HG03342 (cell line): ENCODE data around the gene KNG1.
A peak's percentile ranks its signal among the peaks of the same experiment; 100 is the strongest.
"Not testable (repeated sequence)": the region's sequence is repeated elsewhere in the genome, so short reads cannot be mapped to it uniquely, and the experiment has no call there.

Experiments
- ATAC-seq: cut with Tn5 transposase; IDR thresholded peaks from one replicate; pipeline ENCODE4 v1.9.1; 2021; ENCODE audit warnings: mild to moderate bottlenecking, moderate library complexity; ENCODE audit not compliant: unreplicated experiment

Gene KNG1

GRCh38 chr3:186708983-186709679, 8.0 kb upstream of the KNG1 start:
- ATAC-seq = no peak

GRCh38 chr3:186710694-186711093, 6.5 kb upstream of the KNG1 start:
- not testable (repeated sequence) for ATAC-seq

- ATAC-seq = no peak
Measured at GRCh38 chr3:186713499-186713898, 3.7 kb upstream of the KNG1 start.

DNA sequence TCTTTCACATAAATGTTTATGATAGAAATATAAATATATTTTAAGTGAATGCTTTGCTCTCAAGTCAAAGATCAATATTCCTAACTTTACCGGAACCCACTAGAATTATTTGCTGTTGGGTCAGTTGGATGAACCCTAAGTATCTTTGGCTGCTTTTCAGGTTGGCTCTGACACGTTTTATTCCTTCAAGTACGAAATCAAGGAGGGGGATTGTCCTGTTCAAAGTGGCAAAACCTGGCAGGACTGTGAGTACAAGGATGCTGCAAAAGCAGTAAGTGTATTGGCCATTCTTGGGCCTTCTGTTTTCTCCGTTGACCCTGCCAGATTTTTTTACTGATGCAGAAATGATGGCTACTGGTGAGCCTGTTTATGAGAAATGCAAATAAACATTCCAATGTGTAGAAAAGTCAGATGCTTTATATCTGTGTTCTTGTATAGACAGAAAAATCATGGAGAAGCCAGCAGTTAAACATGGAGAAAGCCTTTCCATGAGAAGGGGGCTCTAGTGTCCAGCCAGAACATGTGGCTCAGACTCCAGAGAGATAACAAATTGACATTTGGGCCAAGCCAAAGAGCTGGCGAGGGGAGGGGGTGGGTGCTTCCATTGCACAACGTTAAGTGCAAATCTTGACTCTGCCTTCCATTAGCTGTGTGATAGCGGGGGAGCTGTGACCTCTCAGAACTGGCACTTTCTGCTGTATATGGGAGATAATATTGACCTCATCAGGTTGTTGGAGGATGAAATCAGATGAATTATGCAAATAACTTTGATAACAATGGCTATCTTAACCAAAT, 3.0 kb downstream of the KNG1 start:
- ATAC-seq = no peak

DNA sequence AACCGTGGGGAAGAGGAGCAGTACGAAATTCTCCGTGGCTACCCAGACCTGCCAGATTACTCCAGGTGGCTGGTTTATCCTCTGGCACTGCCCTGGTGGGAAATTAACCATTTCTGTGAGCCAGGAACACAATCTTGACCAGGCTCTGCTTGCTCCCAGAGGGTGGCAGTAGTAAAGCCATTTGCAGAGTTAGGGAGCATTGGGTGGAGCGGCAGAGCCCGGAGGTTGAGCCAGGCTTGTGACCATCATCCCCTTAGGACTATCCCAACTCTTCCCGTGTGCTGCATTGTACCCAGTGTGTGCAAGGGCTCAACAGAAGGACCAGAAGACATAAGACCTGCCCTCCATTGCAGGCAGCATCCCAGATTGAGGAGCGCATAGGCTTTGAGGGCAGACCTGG, 5.3 kb downstream of the KNG1 start:
- ATAC-seq = no peak

- no peak for ATAC-seq
Measured at GRCh38 chr3:186724911-186725310, 7.8 kb downstream of the KNG1 start.

DNA sequence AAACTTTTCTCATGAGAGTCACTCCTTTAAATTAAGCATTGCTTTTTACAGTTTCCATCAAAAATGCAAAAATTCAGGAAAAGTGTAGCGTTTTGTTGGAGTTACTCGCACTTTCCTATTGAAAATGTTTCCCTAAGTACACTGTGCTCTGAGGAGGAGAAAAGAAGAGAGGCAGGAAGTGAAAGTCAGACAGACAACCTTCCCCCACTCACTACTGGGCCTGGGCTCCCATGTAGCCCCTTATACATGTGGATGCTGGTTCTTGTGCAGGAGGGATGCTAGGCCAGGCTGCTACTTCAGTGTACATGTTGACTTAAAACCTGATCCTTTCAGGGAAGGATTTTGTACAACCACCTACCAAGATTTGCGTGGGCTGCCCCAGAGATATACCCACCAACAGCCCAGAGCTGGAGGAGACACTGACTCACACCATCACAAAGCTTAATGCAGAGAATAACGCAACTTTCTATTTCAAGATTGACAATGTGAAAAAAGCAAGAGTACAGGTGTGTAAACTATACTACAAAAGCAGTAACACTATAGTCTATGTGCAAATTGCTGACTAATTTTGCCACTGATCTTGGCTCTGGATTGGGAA, 15.1 kb downstream of the KNG1 start:
- no peak for ATAC-seq

- ATAC-seq = no peak
Measured at GRCh38 chr3:186742618-186743380, 25.6 kb downstream of the KNG1 start.

- ATAC-seq = no peak
Measured at GRCh38 chr3:186743666-186744065, 26.5 kb downstream of the KNG1 start.

GRCh38 chr3:186746008-186746407, 28.8 kb downstream of the KNG1 start:
- ATAC-seq = no peak

- no peak for ATAC-seq
Measured at GRCh38 chr3:186750316-186750715, 33.2 kb downstream of the KNG1 start.

DNA sequence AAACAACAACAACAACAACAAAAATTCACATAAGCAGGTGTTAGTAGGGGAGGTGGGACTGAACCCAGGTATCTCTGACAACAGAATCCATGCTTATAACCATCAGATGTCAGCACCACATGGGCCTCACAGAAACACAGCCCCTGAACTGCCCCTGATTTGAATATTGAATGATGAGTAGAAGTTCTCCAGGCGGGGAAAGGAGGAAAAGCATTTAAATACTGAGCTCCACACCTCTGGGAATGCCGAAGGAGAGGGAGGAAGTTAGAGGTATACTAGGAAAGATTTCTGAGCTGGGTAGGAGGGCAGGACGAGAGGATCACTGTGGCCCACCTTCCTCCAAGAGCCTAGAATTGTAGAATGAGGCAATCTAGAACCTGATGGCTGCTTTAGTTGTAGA, 34.3 kb downstream of the KNG1 start:
- ATAC-seq = no peak

DNA sequence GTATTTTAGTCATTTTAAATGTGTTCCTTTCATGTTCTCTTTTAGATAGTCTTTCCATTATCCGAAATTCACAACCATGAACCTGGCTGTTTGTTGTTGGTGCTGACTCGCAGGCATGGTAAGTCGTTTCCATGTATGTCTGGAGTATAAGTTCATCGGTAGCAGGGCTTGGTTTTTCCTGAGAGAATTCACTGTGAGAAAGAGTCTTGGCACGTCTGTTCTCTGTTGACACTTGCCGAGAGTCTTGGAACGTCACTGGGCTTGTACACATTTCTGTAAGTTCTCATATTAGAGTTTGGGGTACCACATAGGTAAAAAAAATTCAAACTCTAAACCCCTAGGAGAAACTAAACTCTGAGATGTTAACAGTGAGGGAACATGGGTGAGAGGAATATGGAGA, 36.8 kb downstream of the KNG1 start:
- no peak for ATAC-seq

DNA sequence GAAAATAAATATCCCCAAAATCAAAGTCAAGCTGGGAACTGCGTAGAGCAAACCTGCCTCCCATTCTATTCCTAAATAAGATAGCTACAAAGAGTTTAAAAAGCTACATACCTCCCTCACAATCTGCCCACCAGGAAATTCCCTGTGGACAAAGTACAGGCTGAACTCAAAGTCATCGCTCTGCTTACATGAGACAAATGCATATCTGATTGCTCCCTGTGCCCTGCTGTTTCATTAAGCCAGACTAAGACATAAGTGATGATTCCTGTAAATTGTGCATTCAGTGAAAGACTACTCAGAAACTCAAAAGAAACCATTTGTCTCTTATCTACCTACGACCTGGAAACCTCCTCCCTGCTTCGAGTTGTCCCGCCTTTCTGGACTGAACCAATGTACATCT, 37.7 kb downstream of the KNG1 start:
- ATAC-seq = no peak

DNA sequence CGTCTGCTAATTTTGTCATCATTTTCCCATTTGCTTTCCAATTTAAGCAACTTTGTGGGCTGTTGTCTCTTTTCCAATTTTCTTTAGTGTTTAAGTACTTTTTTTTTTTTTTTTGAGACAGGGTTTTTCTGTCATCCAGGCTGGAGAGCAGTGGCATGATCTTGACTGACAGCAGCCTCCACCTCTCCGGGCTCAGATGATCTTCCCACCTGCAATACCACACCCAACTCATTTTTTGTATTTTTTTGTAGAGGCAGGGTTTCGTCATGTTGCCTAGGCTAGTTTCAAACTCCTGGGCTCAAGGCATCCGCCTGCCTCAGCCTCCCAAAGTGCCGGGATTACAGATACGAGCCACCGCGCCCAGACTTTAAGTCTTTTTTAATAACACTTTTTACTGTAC, 40.1 kb downstream of the KNG1 start:
- ATAC-seq = no peak

GRCh38 chr3:186757686-186758220, 40.6 kb downstream of the KNG1 start:
- no peak for ATAC-seq

DNA sequence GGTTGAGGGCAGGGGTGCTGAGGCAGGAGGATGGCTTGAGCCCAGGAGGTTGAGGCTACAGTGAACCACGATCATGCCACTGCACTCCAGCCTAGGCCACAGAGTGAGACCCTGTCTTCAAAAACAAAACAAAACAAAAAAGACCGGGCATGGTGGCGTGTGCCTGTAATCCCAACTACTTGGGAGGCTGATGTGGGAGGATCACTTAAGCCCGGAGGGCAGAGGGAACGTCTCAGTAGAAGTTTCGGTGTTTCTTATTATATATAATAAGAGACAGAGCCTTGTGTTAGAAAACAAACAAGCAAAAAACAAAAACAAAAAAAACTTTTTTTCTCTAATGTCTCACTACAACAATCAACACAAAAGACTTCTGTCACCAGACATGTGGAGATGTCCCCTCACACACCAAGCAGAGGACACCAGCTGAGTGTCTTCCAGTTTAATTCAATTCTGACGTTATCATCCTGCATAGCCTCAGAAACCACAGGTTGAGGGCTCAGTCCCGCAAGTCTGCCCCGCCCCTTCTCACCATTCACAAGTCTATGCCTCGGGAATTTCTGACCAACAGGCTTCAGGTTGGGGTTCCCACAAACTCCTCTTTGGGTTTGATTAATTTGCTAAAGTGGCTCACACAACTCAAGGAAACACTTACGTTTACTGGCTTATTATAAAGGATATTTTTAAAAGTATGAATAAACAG, 42.2 kb downstream of the KNG1 start:
- ATAC-seq = no peak

GRCh38 chr3:186760141-186760833, 43.1 kb downstream of the KNG1 start:
- no peak for ATAC-seq

DNA sequence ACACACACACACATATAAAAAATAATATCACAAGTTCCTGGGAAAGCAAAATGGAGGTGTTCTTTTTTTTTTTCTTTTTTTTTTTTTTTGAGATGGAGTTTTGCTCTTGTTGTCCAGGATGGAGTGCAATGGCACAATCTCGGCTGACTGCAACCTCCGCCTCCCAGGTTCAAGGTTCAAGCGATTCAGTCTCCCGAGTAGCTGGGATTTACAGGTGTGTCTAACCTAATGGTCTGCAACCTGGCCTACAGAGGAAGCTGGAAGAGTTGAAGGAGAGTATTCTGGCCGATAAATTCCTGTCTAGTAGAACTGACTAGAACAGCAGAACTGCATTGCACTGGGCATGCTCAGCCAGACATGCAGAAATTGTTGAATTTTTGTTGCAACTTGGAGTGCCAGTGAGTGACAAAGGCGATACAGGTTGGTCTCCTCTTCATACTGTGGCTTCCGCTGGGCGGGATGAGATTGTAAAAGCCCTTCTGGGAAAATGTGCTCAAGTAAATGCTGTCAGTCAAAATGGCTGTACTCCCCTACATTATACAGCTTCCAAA, 43.8 kb downstream of the KNG1 start:
- no peak for ATAC-seq

GRCh38 chr3:186772281-186772694, 55.1 kb downstream of the KNG1 start:
- ATAC-seq = peak; percentile 21
